Upper lobe of left lung (tissue), 4 donors: ENCODE data around the gene DSP.

Experiments used
- CTCF ChIP-seq, 6 experiments: fragments of 450-650 bp in 4 of 6; fragments of 200-600 bp in 2 of 6; sonication (generic) in 2 of 6; IDR thresholded peaks; one replicate each; pipeline ENCODE4 v1.5.1; 2016 to 2019; ENCODE audit warnings: antibody characterized with exemption in 6 of 6
- EP300 ChIP-seq, 4 donors: sonication (generic); formaldehyde crosslinking; IDR thresholded peaks; one replicate each; pipeline ENCODE4 v1.5.1; 2017; ENCODE audit warnings: antibody characterized with exemption in 4 of 4, control low read depth in 2 of 4
- POLR2A ChIP-seq, 4 donors: fragments of 450-650 bp; IDR thresholded peaks; one replicate each; pipeline ENCODE4 v1.5.1; 2016 to 2017; ENCODE audit warnings: antibody characterized with exemption in 4 of 4, mild to moderate bottlenecking in 2 of 4
- POLR2AphosphoS5 ChIP-seq, 2 donors: sonication (generic); formaldehyde crosslinking; IDR thresholded peaks; one replicate each; pipeline ENCODE4 v1.5.1; 2017; ENCODE audit warnings: antibody characterized with exemption in 2 of 2

- TF ChIP-seq CTCF (IDR thresholded peaks at IDR 0.05) (no peak), POLR2A (IDR thresholded peaks at IDR 0.05) (no peak), POLR2AphosphoS5 (IDR thresholded peaks at IDR 0.05) (no peak), EP300 (IDR thresholded peaks at IDR 0.05) (no peak)
Measured at GRCh38 chr6:7540595-7540994, 876 bp upstream of the DSP start.
